GM21825 (cell line): ENCODE data around the gene RERG.

Experiments
- ATAC-seq: cut with Tn5 transposase; IDR thresholded peaks from one replicate; pipeline ENCODE4 v1.9.1; 2021; ENCODE audit warnings: mild to moderate bottlenecking, moderate library complexity; ENCODE audit not compliant: unreplicated experiment

The RERG gene

DNA sequence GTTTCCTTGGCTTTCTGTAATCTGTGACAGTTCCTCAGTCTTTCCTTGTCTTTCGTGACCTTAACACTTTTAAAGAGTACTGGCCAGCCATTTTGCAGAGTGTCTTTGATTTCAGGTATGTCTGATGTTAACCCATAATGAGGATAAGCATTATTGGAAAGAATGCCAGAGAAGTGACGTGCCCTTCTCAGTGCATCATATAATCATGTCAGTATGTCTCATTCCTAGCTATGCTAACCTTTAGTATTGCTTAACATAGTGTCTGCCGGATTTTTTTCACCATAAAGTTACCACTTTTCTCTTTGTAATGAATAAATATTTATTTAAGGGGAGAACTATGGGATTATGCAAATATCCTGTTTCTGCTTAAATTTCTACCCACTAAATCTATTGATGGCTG, 28.5 kb downstream of the RERG start:
- ATAC-seq = no peak

GRCh38 chr12:15188127-15188526, 33.1 kb downstream of the RERG start:
- no peak for ATAC-seq

GRCh38 chr12:15186597-15186996, 34.6 kb downstream of the RERG start:
- ATAC-seq = no peak

DNA sequence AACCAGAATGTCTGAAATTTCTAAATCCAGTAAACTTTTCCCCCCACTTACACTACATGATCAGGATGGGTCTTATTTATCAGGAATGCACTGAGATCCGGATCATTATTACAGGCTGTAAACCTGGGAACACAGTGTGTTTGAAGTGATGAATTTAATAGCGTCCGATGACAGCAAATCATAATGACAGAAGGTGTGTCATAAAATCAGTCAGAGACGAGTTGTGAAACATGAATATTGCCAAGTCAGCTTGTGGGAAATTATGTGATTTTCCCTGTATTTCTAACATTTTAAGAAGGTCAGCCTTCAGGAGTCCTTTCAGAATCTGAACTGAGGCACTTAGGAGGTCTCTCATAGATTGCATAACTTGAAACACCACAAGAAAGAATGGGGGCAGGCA, 36.7 kb downstream of the RERG start:
- no peak for ATAC-seq

GRCh38 chr12:15183821-15184220, 37.4 kb downstream of the RERG start:
- ATAC-seq = no peak

DNA sequence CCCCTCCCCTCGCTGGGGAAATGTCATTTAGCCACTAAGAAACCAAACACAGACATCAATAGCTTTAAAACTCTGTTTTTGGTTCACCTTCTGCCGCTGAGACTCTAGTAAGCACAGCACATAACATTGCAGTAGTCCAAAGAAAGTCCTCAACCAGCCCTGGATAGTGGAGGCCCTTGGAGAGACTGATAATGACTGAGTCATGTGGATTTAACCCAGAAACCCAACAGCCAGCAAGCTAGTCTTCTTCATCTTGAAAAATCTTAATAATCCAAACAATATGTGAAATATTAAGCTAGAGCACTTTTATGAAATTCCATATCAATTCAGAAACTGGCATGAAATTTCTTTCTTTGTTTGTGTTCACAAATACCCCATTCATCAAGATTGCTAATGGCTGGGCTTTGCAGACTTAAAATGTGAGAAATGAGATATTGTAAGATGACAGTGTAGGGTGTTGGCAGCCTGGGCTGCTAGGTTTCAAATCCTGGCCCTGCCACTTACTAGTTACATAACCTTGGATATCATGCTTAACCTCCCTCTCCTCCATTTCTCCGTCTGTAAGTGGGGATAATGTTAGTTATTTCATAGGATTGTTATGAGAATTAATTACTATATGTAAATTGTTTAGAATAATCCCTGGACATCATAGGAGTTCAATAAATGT, 40.1 kb downstream of the RERG start:
- no peak for ATAC-seq

DNA sequence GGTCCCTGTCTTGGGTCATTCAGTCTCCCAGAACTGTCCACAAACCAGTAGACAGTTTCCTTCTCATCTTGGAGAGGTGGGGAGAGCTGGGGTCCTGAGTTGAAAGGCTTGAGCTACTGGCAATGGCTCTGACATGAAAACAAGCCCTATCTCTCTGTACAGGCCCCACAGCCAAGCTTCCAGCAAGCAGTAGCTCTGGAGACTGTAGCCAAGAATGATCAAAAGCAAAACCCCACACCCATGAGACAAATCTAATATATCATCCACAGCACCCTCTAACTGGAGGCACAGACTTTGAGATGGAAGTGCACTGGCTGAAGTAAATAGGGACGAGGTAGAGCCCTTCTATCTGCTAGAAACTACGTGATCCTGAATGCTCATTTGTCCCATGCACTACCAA, 40.9 kb downstream of the RERG start:
- ATAC-seq = no peak

DNA sequence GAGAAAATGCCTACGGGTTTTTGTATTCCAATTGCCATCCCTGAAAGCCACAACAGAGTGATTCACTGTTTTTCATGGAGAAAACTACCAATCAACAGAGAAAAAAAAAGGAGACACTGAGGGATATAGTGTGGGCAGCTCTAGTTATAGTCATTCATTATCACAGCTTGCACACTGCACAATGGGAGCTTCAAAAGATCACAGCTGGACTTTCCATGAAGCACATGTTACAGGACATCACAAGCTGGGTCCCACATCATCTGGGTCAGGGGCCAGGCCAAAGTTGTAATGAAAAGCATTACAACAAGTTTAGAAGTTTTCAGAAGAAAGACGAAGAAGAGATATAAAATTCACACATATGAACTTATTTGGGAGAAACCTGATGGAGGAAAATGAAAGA, 41.5 kb downstream of the RERG start:
- no peak for ATAC-seq

DNA sequence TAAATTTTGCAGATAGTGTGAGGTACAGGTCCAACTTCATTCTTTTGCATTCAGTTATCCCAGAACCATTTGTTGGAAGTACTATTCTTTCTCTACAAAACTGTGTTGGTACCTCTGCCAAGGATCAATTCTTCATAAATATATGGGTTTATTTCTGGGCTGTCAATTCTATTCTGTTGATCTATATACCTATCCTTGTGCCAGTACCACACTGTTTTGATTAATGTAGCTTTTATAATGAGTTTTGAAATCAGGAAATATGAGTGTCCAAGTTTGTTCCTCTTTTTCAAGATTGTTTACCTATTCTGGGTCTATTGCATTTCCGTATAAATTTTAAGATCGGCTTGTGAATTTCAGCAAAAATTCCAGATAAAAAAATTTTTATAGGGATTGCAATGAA, 48.1 kb downstream of the RERG start:
- no peak for ATAC-seq

- ATAC-seq = no peak
Observed at GRCh38 chr12:15172060-15172822, 49.0 kb downstream of the RERG start.

- no peak for ATAC-seq
Observed at GRCh38 chr12:15171012-15171655, 50.1 kb downstream of the RERG start.

- ATAC-seq = no peak
Observed at GRCh38 chr12:15168026-15168678, 53.1 kb downstream of the RERG start.

DNA sequence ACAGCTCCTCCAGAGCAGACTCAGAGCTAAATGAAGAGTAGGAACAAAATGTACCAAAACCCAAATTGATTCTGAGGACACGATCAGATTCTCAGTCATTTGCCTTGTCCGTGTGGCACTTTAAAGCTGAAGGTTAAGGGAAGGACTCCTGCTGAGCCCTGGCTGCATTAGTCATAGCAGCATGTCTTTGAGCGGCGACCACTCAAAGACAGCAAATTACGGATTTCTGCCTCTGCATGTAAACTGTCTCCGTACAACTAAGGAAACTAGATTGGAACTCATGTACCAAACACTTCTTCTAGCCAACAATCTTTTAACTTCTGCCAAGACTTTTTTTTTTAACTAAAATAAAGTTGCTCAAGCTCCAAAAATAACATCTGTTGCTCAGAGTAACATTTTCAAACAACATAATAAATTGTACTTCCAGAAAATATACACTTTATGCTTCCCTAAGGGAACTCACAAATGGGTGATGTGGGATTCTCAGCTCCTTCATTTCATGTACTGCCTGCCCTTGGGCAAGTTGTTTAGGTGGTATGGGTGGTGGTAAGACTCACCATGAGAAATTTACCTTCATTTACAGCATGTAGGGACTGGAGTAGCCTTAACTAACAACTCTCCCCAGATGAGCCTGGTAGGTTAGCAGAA, 56.1 kb downstream of the RERG start:
- ATAC-seq = no peak

DNA sequence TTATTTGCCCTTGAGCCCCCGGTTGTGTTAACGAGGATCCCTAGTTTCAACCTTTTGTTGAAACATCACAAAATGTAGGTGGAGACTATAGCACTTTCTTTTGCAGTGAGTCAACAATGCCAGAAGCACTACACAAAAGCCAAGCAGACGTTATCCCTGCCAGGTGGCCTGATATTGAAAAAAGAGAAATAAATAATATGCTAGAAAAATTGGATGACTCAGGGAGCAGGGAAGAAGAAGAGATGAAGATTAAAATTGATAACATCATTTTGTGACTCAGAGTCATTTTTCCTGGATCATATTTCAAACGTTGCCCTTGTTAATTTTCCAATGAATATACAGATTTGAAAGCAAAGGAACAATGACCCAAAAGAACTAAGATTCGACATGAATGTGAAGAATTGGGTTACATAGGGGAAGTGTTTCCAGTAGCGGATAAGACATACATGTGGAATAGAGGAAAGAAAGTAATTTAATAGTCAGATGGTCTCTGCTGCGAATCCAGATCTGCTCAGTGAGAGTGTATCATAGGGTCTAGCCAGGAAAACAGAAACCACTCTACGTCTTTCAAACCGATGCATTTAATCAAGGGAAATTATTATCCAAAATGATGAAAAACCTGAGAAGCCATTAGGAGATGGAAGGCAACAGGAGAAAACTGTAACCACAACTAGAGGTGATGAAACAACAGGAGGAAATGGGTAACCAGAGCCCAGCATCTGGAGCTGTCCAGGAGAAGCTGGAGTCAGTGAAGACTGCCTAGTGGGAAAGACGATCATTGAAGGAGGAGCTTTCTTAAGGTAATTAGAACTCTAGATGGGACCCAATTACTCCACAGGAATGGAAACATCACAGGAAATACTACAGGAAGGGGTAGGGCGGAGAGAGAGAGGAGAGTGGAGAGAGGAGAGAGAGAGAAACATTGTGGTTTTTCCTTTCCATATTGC, 57.9 kb downstream of the RERG start:
- ATAC-seq = no peak

GRCh38 chr12:15158083-15158482, 63.1 kb downstream of the RERG start:
- no peak for ATAC-seq

DNA sequence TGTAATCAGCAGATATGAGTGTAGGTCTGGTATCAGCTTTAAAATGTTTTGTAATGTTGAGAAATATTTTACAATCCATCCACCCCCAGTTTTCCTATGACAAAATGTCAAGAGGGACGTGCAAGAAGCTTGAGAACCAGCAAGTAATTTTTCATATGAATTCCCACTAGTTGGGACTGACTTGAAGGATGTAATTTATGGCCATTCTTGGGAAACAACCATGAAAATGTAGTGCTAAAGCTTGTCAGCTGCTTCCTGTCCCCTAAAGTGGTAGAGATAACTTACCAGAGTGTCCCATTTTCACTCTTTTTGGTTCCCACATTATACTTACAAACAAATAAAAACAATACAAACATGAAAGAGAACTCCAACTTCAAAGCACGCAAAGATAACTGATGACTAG, 63.9 kb downstream of the RERG start:
- ATAC-seq = no peak

DNA sequence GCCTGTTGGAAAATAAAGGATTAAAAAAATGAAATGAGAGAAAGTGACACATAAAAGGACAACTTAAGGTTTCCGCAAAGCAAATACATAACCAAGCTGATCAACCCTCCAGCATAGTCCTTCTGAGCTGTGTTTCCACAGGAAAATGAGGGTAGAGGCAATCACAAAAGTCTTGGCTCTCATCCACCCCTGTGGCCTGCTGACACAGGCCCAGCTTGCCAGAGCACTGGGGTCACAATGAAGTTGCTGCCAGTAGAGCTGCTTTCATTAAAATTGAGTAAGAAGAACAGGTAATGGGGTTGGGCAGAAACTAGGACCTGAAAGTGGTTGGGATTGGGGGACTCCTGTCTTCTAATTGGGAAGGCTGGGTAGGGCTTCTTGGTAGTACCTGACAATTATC, 65.9 kb downstream of the RERG start:
- ATAC-seq = no peak

DNA sequence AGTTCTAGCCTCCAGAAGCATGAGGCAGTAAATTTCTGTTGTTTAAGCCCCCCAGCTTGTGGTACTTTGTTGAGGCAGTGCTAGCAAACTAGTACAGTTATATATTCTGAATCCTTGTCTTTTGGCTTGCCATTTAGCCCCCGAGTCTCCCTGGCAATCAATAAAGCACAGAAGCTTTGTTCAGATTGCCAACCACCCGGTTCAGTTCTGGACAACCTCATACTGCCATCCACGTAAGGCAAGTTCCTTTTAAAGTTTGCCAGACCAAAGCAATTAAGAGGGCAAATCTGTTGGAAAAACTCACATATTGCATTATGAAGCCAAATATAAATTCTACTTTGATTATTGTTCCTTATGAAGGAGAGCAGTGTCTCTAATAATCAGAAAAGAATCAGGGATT, 67.1 kb downstream of the RERG start:
- no peak for ATAC-seq

DNA sequence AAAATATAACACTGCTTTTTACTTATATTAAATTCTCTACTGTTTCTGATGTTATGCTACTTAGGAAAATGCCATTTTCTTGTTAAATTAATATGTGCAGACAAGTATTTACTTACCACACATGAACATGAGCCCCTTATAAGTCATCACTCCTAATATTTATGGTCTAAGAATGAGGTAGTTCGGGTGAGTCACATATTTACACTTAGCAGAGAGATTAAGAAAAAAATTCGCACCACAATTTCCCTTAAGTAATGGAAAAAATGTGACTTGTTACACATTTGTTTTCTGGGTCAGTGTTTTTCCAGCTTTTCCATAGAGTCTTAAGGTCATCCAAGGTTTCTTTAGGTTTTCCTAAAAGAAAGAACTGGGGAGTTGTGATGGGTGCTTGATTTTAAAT, 68.3 kb downstream of the RERG start:
- no peak for ATAC-seq

DNA sequence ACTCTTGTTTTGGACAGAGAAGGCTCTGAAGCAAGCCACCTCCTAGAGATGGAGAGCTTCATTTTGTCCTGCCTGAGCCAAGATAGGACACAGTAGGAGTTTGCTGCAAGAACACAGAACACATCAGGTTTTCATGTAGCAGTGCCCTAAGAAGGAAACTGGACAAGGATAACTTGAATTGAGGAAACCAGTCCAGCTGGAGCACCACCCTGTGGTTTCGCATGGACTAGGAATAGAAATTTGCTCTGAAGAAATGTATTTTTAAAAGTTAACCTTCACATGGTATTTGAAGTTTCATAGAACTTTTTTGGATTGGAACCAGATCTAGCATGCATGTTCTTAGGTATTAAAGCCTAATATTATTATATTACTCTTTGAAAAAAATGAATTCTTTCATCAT, 68.8 kb downstream of the RERG start:
- no peak for ATAC-seq
